Vagina (tissue), 2 donors: ENCODE data around the gene FZD8.

Source experiments
- CTCF ChIP-seq, 3 experiments: fragments of 450-650 bp in 2 of 3; fragments of 200-600 bp in 1 of 3; sonication (generic) in 1 of 3; IDR thresholded peaks; one replicate each; pipeline ENCODE4 v1.5.1; 2017 to 2019; ENCODE audit warnings: antibody characterized with exemption in 3 of 3, mild to moderate bottlenecking in 2 of 3, moderate library complexity in 2 of 3
- POLR2A ChIP-seq, 2 donors: fragments of 450-650 bp; IDR thresholded peaks; one replicate each; pipeline ENCODE4 v1.6.1; 2017; ENCODE audit warnings: antibody characterized with exemption in 2 of 2, mild to moderate bottlenecking in 2 of 2, moderate library complexity in 2 of 2

GRCh38 chr10:35632027-35632426 is 10.1 kb downstream of the FZD8 start:
- TF ChIP-seq CTCF (IDR thresholded peaks at IDR 0.05) (no peak), POLR2A (IDR thresholded peaks at IDR 0.05) (no peak)
